Panc1 (cell line): ENCODE measurements around the gene ARHGAP20.

ENCODE experiments used
- CTCF ChIP-seq: fragments of 450-650 bp; IDR thresholded peaks from 2 replicates; pipeline ENCODE4 v1.5.1; 2017; ENCODE audit warnings: mild to moderate bottlenecking
- POLR2AphosphoS5 ChIP-seq: IDR thresholded peaks from 2 replicates; pipeline ENCODE4 v1.6.1; 2012; ENCODE audit warnings: mild to moderate bottlenecking, low read depth, low read length, moderate library complexity
- REST ChIP-seq, 2 experiments: IDR thresholded peaks; 2 replicates each; pipeline ENCODE4 v1.6.1; 2011 to 2012; ENCODE audit warnings: low read depth in 2 of 2, control low read depth in 1 of 2, low read length in 1 of 2, mild to moderate bottlenecking in 1 of 2, moderate library complexity in 1 of 2; ENCODE audit not compliant: insufficient read depth in 1 of 2
- SIN3A ChIP-seq: IDR thresholded peaks from 2 replicates; pipeline ENCODE4 v1.6.1; 2012; ENCODE audit warnings: low read depth, mild to moderate bottlenecking, low read length, moderate library complexity, borderline replicate concordance; ENCODE audit not compliant: insufficient read depth
- TCF7L2 ChIP-seq: IDR thresholded peaks from 2 replicates; pipeline ENCODE4 v1.6.1; 2011; ENCODE audit warnings: mild to moderate bottlenecking, low read depth, low read length, inconsistent platforms

GRCh38 chr11:110654456-110654855, 57.8 kb downstream of the ARHGAP20 start:
- TF ChIP-seq CTCF, result no peak
- no peak for TF ChIP-seq SIN3A
- no peak for TF ChIP-seq REST (IDR thresholded peaks at IDR 0.05; ENCODE audit: insufficient read depth in 1 of 2, low read depth in 2 of 2, low read length in 1 of 2)
- TF ChIP-seq POLR2AphosphoS5, result no peak
- TF ChIP-seq TCF7L2, result no peak
